Measurements from ENCODE around the gene SNAPC4.

Gene SNAPC4

DNA sequence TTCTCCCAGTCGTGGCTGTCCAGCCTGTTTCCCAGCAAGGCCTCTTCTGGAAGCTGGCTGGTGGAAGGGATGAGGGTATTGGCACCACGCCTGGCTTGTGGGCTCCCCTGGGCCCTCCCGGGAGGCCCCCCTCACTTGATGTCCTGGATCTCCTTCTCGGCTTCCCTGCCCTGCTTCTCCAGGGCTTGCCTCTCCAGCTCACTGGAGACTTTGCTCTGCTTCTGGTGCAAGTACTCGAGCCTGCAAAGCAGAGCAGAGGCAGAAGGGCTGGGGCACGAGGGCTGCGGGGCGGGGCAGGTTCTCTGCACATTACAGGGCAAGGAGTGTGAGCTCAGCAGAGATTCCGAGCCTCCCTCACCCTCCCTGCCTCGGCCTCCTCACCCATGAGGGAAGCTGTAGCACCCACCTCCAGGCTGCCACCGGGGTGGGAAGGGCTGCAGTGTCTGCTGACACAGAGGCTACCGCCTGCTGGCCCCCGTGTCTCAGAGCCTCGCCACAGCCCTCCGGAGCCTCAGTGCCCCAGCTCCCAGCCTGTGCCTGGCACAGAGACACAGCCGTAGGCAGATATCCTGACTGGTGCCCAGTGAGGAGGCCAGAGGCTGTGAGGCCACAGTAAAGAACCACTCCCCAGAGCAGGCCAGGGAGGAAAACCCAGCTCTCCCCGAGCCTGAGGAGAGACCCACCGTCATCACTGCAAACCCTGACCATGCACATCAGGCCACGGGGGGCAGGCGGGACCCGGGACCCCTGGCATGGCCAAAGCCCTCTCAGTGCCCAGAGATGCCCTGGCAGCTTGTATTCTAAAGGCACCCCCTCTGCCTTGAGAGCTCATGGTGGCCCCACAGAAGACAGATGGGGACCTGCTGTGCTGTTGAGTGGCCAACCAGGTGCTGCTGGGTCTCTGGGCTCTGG is 7.2 kb downstream of the SNAPC4 start:
- peaks cover 11% of the 10 kb centered on the region for H3K36me3 ChIP-seq (ENCODE audit: control insufficient read depth, insufficient read depth, low read length)
- H3K27me3 ChIP-seq (ENCODE audit: control insufficient read depth, insufficient read depth, low read length), result no peaks in the 10 kb centered on the region
- H3K9me3 ChIP-seq (ENCODE audit: control insufficient read depth, low read length), result no peaks in the 10 kb centered on the region
- no peaks in the 10 kb centered on the region for H3K4me1 ChIP-seq (ENCODE audit: control insufficient read depth, insufficient read depth, low read length)
- no peak overlapping the region for H3K9ac ChIP-seq (ENCODE audit: low read length)
- H3K4me3 ChIP-seq (ENCODE audit: low read length), result no peak overlapping the region

GRCh38 chr9:136391737-136392537 is 8.0 kb downstream of the SNAPC4 start:
- Histone ChIP-seq H3K9ac (ENCODE audit: low read length) (no peak overlapping the region), H3K27me3 (ENCODE audit: control insufficient read depth, insufficient read depth, low read length) (no peaks in the 10 kb centered on the region), H3K36me3 (ENCODE audit: control insufficient read depth, insufficient read depth, low read length) (peaks cover 11% of the 10 kb centered on the region), H3K9me3 (ENCODE audit: control insufficient read depth, low read length) (no peaks in the 10 kb centered on the region), H3K4me1 (ENCODE audit: control insufficient read depth, insufficient read depth, low read length) (no peaks in the 10 kb centered on the region), H3K4me3 (ENCODE audit: low read length) (no peak overlapping the region)

DNA sequence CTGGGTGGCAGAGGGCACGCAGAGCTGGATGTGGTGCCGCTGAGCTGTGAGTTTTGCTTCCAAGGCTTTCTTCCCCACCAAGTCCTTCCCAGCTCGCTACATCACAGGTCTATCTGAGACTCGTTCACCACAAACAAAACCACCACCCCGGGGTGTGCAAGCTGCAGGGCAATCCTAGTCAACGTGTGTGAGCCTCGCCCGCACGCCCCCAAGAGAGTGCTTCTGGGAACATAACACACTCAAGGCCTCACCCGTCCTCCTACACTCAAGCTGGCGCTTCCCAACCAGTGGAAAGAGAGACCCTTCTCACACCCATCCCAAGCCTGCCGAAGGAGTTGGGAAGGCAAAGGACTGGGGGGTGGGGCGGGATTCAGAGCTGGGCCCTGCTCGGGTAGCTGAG is 10.6 kb downstream of the SNAPC4 start:
- no peaks in the 10 kb centered on the region for H3K27me3 ChIP-seq (ENCODE audit: control insufficient read depth, insufficient read depth, low read length)
- H3K4me3 ChIP-seq (ENCODE audit: low read length), result no peak overlapping the region
- peaks cover 4% of the 10 kb centered on the region for H3K36me3 ChIP-seq (ENCODE audit: control insufficient read depth, insufficient read depth, low read length)
- H3K9me3 ChIP-seq (ENCODE audit: control insufficient read depth, low read length), result no peaks in the 10 kb centered on the region
- H3K4me1 ChIP-seq (ENCODE audit: control insufficient read depth, insufficient read depth, low read length), result no peaks in the 10 kb centered on the region
- no peak overlapping the region for H3K9ac ChIP-seq (ENCODE audit: low read length)

- Histone ChIP-seq H3K9me3 (ENCODE audit: control insufficient read depth, low read length) (no peaks in the 10 kb centered on the region), H3K4me1 (ENCODE audit: control insufficient read depth, insufficient read depth, low read length) (no peaks in the 10 kb centered on the region), H3K36me3 (ENCODE audit: control insufficient read depth, insufficient read depth, low read length) (peaks cover 4% of the 10 kb centered on the region), H3K4me3 (ENCODE audit: low read length) (no peak overlapping the region), H3K27me3 (ENCODE audit: control insufficient read depth, insufficient read depth, low read length) (no peaks in the 10 kb centered on the region), H3K9ac (ENCODE audit: low read length) (no peak overlapping the region)
Observed at GRCh38 chr9:136387217-136387616, 12.8 kb downstream of the SNAPC4 start.

- Histone ChIP-seq H3K4me3 (ENCODE audit: low read length) (no peak overlapping the region), H3K27me3 (ENCODE audit: control insufficient read depth, insufficient read depth, low read length) (no peaks in the 10 kb centered on the region), H3K4me1 (ENCODE audit: control insufficient read depth, insufficient read depth, low read length) (no peaks in the 10 kb centered on the region), H3K9ac (ENCODE audit: low read length) (no peak overlapping the region), H3K36me3 (ENCODE audit: control insufficient read depth, insufficient read depth, low read length) (peaks cover 4% of the 10 kb centered on the region), H3K9me3 (ENCODE audit: control insufficient read depth, low read length) (no peaks in the 10 kb centered on the region)
Observed at GRCh38 chr9:136386018-136386417, 14.0 kb downstream of the SNAPC4 start.

- no peak overlapping the region for H3K4me3 ChIP-seq (ENCODE audit: low read length)
- H3K27me3 ChIP-seq (ENCODE audit: control insufficient read depth, insufficient read depth, low read length), result no peaks in the 10 kb centered on the region
- no peaks in the 10 kb centered on the region for H3K4me1 ChIP-seq (ENCODE audit: control insufficient read depth, insufficient read depth, low read length)
- no peak overlapping the region for H3K9ac ChIP-seq (ENCODE audit: low read length)
- H3K36me3 ChIP-seq (ENCODE audit: control insufficient read depth, insufficient read depth, low read length), result peaks cover 4% of the 10 kb centered on the region
- no peaks in the 10 kb centered on the region for H3K9me3 ChIP-seq (ENCODE audit: control insufficient read depth, low read length)
Observed at GRCh38 chr9:136385015-136385414, 15.0 kb downstream of the SNAPC4 start.

- no peaks in the 10 kb centered on the region for H3K4me1 ChIP-seq (ENCODE audit: control insufficient read depth, insufficient read depth, low read length)
- no peak overlapping the region for H3K9ac ChIP-seq (ENCODE audit: low read length)
- H3K36me3 ChIP-seq (ENCODE audit: control insufficient read depth, insufficient read depth, low read length), result peaks cover 2% of the 10 kb centered on the region
- H3K4me3 ChIP-seq (ENCODE audit: low read length), result no peak overlapping the region
- no peaks in the 10 kb centered on the region for H3K27me3 ChIP-seq (ENCODE audit: control insufficient read depth, insufficient read depth, low read length)
- no peaks in the 10 kb centered on the region for H3K9me3 ChIP-seq (ENCODE audit: control insufficient read depth, low read length)
Observed at GRCh38 chr9:136383436-136383835, 16.5 kb downstream of the SNAPC4 start.

GRCh38 chr9:136381966-136382513 is 17.9 kb downstream of the SNAPC4 start:
- Histone ChIP-seq H3K9ac (ENCODE audit: low read length) (no peak overlapping the region), H3K4me3 (ENCODE audit: low read length) (no peak overlapping the region), H3K36me3 (ENCODE audit: control insufficient read depth, insufficient read depth, low read length) (no peaks in the 10 kb centered on the region), H3K27me3 (ENCODE audit: control insufficient read depth, insufficient read depth, low read length) (no peaks in the 10 kb centered on the region), H3K4me1 (ENCODE audit: control insufficient read depth, insufficient read depth, low read length) (no peaks in the 10 kb centered on the region), H3K9me3 (ENCODE audit: control insufficient read depth, low read length) (no peaks in the 10 kb centered on the region)

DNA sequence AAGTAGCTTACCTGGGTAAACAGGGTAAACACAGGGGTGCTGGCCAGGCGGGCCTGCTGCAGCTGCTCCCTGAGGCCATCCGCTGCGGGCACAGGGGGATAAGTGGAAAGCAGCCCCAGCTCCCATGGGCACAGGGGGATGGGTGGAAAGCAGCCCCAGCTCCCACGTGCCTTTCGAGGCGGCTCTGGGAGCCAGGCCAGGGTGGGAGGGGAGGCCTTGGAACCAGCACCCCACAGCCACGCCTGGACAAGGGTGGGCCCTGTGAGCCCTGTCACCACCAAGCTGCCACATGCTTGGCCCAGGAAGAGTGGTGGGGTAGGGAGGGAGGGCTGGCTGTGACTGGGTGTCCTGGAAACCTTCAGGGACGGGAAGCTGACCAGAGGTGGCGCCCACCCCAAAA is 18.7 kb downstream of the SNAPC4 start:
- Histone ChIP-seq H3K4me3 (ENCODE audit: low read length) (no peak overlapping the region), H3K9me3 (ENCODE audit: control insufficient read depth, low read length) (no peaks in the 10 kb centered on the region), H3K4me1 (ENCODE audit: control insufficient read depth, insufficient read depth, low read length) (no peaks in the 10 kb centered on the region), H3K36me3 (ENCODE audit: control insufficient read depth, insufficient read depth, low read length) (no peaks in the 10 kb centered on the region), H3K9ac (ENCODE audit: low read length) (no peak overlapping the region), H3K27me3 (ENCODE audit: control insufficient read depth, insufficient read depth, low read length) (no peaks in the 10 kb centered on the region)

GRCh38 chr9:136380381-136380780 is 19.6 kb downstream of the SNAPC4 start:
- Histone ChIP-seq H3K9ac (ENCODE audit: low read length) (no peak overlapping the region), H3K27me3 (ENCODE audit: control insufficient read depth, insufficient read depth, low read length) (no peaks in the 10 kb centered on the region), H3K4me3 (ENCODE audit: low read length) (no peak overlapping the region), H3K9me3 (ENCODE audit: control insufficient read depth, low read length) (no peaks in the 10 kb centered on the region), H3K36me3 (ENCODE audit: control insufficient read depth, insufficient read depth, low read length) (no peaks in the 10 kb centered on the region), H3K4me1 (ENCODE audit: control insufficient read depth, insufficient read depth, low read length) (no peaks in the 10 kb centered on the region)

- no peak overlapping the region for H3K9ac ChIP-seq (ENCODE audit: low read length)
- no peaks in the 10 kb centered on the region for H3K27me3 ChIP-seq (ENCODE audit: control insufficient read depth, insufficient read depth, low read length)
- H3K4me3 ChIP-seq (ENCODE audit: low read length), result no peak overlapping the region
- H3K4me1 ChIP-seq (ENCODE audit: control insufficient read depth, insufficient read depth, low read length), result no peaks in the 10 kb centered on the region
- H3K9me3 ChIP-seq (ENCODE audit: control insufficient read depth, low read length), result no peaks in the 10 kb centered on the region
- H3K36me3 ChIP-seq (ENCODE audit: control insufficient read depth, insufficient read depth, low read length), result no peaks in the 10 kb centered on the region
Observed at GRCh38 chr9:136379891-136380290, 20.1 kb downstream of the SNAPC4 start.

GRCh38 chr9:136379401-136379800 is 20.6 kb downstream of the SNAPC4 start:
- H3K4me3 ChIP-seq (ENCODE audit: low read length), result no peak overlapping the region
- H3K9ac ChIP-seq (ENCODE audit: low read length), result no peak overlapping the region
- H3K36me3 ChIP-seq (ENCODE audit: control insufficient read depth, insufficient read depth, low read length), result no peaks in the 10 kb centered on the region
- no peaks in the 10 kb centered on the region for H3K9me3 ChIP-seq (ENCODE audit: control insufficient read depth, low read length)
- no peaks in the 10 kb centered on the region for H3K4me1 ChIP-seq (ENCODE audit: control insufficient read depth, insufficient read depth, low read length)
- H3K27me3 ChIP-seq (ENCODE audit: control insufficient read depth, insufficient read depth, low read length), result no peaks in the 10 kb centered on the region

All from mucosa of stomach (tissue), 1 donor.